Fibroblast of lung (primary cell): Measurements from ENCODE around the gene RRBP1.

Experiments used
- EZH2 ChIP-seq: IDR thresholded peaks from 2 replicates; pipeline ENCODE4 v1.5.1; 2012; ENCODE audit warnings: low read length, control low read depth, mild to moderate bottlenecking; ENCODE audit errors: missing control alignments
- TF ChIP-seq, protein P1 (sequence below), 2 donors: IDR thresholded peaks in 1 of 2; conservative IDR thresholded peaks in 1 of 2; 1 replicate in 1 of 2; 2 replicates in 1 of 2; pipeline ENCODE4 v1.5.1; 2011 to 2012; ENCODE audit warnings: low read length in 2 of 2, control low read depth in 1 of 2, inconsistent platforms in 1 of 2, low read depth in 1 of 2, mild to moderate bottlenecking in 1 of 2

DNA sequence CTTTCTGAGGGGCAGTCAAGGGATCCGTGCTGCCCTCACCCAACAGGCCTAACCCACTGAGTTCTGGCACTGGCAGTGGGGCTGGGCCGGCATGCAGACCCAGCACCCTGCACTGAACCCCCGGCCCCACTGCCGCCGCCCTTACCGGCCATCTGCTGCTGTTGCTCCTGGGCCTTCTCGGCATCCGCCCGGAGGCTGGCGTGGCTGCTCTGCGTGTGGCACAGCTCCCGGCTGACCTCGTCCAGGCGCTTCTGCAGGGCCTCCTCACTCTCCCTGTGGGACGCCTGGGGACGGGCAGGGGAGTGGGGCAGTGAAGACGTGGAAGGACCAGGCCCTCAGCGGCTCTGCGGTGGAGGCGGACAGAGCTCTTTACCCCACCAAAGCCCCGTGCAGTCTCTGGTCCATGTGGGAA is 52.4 kb downstream of the RRBP1 start:
- TF ChIP-seq EZH2, result no peak
- TF ChIP-seq, protein P1, sequence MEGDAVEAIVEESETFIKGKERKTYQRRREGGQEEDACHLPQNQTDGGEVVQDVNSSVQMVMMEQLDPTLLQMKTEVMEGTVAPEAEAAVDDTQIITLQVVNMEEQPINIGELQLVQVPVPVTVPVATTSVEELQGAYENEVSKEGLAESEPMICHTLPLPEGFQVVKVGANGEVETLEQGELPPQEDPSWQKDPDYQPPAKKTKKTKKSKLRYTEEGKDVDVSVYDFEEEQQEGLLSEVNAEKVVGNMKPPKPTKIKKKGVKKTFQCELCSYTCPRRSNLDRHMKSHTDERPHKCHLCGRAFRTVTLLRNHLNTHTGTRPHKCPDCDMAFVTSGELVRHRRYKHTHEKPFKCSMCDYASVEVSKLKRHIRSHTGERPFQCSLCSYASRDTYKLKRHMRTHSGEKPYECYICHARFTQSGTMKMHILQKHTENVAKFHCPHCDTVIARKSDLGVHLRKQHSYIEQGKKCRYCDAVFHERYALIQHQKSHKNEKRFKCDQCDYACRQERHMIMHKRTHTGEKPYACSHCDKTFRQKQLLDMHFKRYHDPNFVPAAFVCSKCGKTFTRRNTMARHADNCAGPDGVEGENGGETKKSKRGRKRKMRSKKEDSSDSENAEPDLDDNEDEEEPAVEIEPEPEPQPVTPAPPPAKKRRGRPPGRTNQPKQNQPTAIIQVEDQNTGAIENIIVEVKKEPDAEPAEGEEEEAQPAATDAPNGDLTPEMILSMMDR (conservative IDR thresholded peaks at IDR 0.05 in 1 of 2, IDR thresholded peaks at IDR 0.05 in 1 of 2; ENCODE audit: low read depth in 1 of 2, low read length in 2 of 2), result no peak
